NCI-H2227 (cell line): ENCODE data around the gene INTS3.
A peak's percentile ranks its signal among the peaks of the same experiment; 100 is the strongest.
"Not testable (repeated sequence)": the region's sequence is repeated elsewhere in the genome, so short reads cannot be mapped to it uniquely, and the experiment has no call there.

Experiments used
- DNase-seq: peaks from one replicate; lab custom pipeline; 2025; ENCODE audit not compliant: unreplicated experiment; lab: John Stamatoyannopoulos, UW

Gene INTS3

DNA sequence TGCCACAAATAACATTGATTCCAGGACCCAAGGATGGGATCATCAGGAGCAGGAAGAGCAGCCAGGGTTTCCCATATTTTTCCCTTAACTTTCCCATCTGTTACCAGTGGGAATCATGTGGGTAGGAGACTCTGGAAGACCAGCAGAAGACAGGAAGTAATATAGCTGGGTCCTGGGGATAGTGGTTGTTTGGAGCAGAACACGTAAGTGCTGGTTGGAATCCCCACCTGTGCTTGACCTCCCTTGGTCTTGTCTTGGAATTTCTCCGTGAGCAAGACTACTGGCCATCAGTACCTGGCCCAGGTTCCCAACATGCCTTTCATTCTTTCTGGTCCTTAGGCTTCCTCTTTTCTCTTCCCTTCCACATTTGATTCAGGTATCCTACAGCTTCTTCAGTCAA, 26.4 kb downstream of the INTS3 start:
- no peak for DNase-seq

DNA sequence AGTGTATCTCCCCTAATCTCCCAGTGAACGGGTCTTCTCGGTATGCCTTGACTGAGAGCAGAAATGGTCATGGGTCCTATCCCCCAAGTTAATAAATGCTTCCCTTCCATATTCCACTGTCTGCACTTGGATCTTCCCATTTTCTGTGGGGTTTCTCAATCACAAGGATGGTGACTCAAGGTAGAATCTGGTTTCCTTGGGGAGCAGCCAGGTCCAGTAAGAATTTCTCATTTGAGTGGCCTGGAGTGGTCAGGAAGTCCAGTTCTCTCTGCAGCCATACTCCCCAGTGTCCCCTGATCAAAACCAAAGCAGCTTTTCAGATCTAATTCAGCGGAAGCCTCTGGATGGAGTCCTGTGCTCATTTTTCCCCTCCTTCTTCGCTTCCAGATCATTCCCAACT, 32.6 kb downstream of the INTS3 start:
- DNase-seq = no peak

DNA sequence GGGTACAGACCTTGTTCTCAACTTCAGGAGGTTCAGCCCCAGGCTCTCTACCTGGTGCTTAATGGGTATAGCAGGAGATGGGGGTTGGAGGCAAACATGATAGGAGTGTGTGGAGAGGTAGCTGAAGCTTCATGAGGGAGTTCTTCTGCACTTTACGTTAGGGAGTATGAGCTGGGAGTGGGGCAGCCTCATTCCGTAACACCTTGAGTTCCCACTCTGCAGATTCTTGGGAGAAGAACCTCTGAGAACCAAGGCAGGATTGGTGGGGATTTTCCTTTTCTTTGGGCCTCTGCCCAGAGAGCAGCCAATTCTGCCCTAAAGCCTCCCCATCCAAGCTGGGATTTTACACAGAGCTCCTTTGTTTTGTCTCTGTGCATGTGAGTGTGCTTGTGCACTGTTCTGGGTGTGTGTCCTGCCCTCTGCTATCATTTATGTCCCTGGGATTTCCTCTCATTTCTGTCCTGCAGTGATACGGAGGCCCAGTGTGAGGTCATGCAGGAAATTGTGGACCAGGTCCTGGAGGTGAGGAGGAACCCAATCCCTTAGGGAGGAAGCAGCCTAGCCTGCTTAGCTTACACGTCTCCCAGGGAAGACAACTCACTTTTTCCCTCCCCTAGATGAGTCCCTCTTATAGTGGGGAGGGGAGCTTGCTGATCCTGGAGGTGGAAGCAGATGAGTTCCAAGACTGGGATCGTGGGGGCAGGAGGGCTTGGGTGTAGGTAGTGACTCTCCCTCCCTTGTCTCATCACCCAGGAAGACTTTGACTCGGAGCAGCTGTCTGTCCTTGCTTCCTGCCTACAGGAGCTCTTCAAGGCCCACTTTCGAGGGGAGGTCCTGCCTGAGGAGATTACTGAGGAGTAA, 35.7 kb downstream of the INTS3 start:
- no peak for DNase-seq

DNA sequence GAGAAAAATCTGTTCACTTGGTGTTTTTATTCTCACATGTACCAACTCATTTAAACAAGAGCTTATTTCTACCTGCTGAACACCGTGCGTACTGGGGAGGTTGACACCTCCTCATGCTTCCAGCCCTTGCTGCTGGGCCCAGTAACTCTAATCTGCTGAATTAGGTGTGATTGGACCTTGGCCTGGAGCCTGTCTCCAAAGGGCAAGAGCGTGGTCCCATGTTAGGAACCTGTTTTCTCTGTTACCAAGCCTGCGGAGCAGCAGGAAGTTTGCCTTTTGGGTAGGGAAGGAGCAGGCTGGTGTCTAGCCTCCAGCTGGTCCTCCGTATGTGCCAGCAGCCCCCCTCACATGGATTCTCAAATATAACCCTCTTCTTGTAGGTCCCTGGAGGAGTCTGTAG, 36.5 kb downstream of the INTS3 start:
- no peak for DNase-seq

DNA sequence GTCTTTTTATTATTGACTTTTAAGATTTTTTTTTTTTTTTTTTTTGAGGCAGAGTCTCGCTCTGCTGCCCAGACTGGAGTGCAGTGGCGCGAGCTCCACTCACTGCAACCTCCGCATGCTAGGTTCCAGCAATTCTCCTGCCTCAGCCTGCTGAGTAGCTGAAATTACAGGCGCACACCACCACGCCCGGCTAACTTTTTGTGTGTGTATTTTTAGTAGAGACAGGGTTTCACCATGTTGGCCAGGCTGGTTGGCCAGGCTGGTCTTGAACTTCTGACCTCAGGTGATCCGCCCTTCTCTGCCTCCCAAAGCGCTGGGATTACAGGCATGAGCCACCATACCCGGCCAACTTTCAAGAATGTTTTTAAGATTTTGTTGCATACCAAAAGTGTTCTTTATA, 38.8 kb downstream of the INTS3 start:
- DNase-seq = not testable (repeated sequence)

DNA sequence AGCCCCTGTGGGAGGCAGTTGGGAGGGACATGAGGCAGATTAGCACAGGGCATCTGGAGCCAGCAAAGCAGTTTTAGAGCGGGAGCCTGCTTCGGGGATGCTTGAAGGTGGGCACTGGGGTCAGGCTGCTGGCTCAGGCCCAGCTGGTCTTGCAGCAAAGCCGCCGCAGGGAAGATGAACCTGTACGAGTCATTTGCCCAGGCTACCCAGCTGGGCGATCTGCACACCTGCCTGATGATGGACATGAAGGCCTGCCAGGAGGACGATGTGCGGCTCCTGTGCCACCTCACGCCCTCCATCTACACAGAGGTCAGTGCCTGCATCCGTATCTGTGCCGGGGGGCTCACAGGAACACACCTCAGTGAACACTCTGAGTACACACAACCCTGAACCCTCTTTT, 39.7 kb downstream of the INTS3 start:
- DNase-seq = no peak

DNA sequence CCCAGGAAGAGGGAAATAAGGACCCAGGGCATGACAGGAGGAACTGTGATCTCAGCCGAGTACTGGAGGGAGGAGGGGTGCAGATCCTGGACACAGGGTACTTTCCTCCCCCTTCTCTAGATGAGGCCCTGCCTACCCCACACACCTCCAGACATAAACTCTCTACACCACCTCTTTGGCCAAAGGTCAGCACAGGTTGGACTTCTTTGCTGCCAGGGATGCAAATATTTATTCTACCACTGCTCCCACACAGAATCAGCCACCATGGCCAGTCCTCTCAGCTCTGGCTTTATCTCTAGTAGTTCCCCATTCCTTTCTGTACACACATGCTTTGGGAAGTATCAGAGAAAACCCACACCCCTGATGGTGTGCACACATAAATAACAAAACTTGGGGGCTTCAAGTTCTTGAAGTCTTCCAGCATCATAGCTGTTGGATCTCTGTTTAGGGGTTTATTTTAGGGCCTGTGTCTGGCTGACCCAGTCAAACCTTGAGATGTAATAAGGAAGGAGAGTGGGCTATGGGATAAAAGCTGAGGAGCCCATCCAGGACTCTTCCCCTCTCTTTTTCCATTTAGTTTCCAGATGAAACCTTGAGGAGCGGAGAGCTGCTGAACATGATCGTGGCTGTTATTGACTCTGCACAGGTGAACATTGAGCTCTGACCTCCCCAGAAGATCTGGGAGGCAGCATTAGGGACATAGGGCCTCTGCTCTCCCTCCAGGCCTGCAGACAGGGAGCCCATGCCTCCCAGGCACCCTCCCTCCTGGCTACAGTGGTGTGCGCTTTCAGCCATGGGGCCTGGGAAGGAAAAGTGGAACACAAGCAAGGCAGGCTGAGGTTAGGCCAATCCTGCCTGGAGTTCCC, 40.7 kb downstream of the INTS3 start:
- no peak for DNase-seq

DNA sequence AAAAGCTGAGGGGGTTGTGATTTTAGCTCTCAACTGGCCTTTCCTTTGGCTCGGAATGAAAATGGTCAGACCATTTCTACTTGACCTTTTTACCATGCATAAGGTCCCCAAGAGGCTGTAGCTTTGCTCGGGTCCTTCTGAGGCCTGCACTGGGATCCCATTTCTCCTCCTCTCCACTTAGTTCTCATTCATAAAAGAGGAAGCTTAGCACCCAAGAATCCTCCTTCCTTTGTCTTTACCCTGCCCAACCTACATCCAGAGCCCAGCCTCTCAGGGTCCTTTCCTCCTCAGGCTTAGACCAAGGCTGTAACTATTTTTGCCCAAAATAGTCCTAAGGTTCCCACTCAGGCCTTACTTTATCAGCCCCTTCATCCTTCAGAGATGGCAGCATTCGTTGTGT, 41.4 kb downstream of the INTS3 start:
- DNase-seq = no peak

DNA sequence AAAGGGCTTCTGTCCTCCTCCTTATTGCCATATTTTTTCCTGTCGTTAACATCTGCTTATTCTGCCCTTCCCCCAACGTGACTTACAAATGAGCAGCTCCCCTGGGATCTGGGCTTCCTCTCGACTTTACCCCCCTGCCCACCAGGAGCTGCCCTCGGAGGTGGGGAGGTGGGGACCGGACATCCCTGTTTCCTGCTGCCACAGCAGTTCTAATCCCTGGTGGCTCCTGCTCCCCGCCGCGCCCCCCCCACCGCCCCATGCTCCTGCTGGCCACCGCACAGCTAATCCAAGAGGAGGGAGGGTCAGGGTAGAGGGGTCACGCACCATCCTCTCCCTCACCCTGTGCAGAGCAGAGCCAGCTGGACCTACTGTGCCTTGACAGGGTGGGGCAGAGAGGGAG, 42.9 kb downstream of the INTS3 start:
- DNase-seq = no peak

DNA sequence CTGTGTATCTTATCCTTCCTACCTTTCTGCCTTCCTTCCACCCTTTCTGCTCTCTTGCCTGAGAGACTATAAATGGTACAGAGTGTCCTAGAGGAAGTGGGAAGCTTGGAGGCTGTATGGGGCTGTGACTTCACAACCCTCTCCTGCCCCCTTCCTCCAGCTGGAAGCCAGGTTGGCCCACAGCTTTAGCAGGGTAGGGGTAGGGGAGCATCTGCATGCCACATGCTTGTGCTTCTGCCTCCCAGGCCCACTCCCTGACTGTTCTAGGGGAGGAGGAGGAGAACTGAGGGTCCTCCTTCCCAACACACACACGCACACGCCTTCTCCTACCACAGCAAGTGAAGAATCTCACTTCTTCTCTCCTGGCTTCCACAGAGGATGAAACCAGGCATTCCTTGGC, 43.4 kb downstream of the INTS3 start:
- no peak for DNase-seq

DNA sequence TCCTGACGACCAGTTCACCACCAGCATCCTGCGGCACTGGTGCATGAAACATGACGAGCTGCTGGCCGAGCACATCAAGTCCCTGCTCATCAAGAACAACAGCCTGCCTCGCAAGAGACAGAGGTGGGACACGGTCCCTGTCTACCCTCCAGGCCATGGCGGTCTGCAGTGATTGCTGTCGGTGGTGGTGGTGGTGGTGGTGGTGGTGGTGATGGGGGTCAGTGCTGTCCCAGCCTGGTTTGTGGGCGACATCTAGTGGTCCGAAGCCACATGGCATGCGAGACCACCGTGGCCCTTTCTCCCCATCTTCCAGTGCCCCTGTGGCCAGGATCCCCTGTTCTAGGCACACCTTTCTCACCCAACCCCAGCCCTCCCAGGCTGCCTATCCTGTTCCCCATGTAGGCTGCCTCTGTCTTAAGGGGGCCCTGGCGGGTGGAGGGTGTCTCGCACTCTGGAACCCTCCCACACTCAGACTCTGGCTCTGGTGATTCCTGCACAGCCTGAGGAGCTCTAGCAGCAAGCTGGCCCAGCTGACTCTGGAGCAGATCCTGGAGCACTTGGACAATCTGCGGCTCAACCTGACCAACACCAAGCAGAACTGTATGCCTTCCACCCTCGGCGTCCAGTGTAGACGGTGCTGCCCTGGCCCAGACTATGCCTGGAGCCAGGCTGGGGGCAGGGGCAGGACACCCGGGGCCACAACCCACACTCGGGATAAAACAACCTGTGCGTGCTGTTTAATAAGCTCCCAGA, 44.2 kb downstream of the INTS3 start:
- peak; percentile 57 for DNase-seq

DNA sequence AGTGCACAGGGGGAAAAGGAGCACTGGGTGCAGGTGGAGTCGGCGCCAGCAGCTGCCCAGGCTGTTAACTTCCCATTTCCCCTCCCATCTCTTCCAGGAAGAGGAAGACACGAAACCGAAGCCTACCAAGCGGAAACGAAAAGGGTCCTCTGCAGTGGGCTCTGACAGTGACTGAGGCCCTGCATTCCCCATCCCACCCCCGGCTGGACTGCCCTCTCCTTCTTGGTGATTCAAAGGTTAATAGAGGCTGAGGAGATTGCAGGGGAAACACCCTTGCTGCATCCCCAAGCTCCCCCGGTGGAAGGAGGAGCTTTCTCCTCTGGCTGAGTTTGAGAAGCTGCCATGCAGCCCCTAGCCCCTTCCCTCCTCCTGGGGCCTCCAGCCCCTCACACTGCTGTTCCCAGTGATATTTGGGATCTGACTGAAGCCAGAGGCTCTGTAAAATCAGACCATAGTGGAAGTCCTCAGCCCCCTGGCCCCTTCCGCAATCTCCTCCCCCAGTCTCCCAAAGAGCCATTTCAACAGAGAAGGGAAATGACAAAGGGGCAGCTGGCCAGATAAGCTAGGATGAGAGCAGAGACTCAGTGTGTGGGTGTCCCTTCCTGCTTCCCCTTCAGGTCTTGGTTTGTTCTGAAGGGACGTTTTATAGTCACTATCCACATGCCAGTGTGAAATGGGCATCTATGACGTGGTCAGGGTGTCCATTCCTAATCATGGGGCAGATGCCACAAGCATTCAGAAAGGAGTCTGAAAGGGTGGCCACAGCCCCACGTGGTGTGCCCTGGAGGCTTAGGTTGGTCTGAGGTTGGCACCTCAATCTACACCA, 45.5 kb downstream of the INTS3 start:
- DNase-seq = no peak

DNA sequence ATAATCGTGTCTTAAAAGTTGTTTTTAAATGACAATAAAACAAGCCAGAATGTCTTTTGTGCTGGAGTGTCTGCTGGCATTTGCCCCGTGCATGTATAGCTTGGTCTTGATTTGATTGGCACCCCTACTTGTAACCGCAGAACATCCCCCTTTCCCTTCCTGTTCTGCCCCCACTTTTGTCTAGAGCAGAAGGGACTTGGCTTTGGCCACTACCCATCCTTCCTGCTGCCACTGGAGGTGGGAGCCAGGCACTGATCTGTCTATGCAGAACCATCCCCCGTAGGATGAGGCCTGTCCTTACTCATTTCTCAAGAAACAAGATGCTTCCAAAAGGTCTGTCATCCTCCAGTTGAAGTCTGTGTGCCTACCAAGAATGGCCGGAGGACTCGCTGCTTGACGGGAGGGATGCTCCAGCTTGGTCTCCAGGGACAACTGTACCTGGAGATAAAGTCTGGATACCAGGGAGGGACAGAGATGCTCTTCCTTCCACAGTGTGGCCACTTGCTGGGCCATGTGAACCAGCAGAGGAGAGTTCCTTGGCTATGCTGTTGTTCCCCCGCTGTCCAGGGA, 46.3 kb downstream of the INTS3 start:
- DNase-seq = no peak

DNA sequence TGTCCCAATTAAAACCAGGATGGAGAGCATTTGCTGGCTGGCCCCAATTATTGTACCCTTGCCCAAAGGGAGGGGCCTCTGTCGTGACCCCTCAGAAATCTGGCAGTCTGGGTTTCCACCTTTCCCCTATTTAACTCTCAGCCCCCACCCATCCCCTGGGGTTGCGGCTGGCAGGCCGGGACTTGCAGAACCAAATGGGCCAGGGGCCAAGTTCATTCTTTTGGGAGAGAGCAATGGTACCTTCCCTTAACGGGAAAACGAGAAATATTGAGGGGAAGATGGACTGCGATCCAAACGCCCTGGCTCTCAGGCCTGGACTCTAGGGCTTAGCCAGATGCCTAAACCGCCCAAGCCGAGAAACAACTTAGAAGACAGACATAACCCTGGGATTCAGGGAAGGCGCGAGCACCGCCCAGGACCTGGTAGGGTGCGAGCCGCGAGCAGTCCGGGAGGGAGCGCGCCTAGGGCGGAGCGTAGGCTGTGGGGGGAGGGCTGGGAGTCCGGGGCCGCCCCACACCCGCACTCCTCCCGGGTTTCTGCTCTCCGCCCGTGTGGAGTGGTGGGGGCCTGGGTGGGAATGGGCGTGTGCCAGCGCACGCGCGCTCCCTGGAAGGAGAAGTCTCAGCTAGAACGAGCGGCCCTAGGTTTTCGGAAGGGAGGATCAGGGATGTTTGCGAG, 47.1 kb downstream of the INTS3 start, which contains the start of gene SLC27A3:
SLC27A3 (plus strand) TSS at position 628 of the 678 bp plus-strand sequence. CDS start 91 bp downstream, outside the sequence.
- peak; percentile 85 for DNase-seq

DNA sequence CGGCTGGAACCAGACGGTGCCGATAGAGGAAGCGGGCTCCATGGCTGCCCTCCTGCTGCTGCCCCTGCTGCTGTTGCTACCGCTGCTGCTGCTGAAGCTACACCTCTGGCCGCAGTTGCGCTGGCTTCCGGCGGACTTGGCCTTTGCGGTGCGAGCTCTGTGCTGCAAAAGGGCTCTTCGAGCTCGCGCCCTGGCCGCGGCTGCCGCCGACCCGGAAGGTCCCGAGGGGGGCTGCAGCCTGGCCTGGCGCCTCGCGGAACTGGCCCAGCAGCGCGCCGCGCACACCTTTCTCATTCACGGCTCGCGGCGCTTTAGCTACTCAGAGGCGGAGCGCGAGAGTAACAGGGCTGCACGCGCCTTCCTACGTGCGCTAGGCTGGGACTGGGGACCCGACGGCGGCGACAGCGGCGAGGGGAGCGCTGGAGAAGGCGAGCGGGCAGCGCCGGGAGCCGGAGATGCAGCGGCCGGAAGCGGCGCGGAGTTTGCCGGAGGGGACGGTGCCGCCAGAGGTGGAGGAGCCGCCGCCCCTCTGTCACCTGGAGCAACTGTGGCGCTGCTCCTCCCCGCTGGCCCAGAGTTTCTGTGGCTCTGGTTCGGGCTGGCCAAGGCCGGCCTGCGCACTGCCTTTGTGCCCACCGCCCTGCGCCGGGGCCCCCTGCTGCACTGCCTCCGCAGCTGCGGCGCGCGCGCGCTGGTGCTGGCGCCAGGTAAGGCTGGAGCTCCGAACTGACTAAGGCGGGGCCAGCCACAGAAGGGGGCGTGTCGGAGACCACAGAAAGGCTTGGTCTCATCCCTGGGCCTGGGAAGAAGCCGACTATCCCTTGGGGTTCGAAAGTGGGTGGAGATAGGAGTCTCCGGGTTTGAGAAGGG, 47.8 kb downstream of the INTS3 start:
- DNase-seq = peak; percentile 90

DNA sequence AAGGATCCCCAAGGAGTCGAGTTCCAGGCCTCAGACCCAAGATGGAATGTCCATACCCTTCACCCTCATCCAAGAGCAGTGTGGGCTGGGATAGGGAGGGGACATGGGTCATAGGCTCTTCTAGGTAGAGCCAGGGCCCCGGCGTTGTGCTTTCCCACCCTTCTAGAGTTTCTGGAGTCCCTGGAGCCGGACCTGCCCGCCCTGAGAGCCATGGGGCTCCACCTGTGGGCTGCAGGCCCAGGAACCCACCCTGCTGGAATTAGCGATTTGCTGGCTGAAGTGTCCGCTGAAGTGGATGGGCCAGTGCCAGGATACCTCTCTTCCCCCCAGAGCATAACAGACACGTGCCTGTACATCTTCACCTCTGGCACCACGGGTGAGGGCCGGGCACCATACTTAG, 48.5 kb downstream of the INTS3 start:
- DNase-seq = no peak

DNA sequence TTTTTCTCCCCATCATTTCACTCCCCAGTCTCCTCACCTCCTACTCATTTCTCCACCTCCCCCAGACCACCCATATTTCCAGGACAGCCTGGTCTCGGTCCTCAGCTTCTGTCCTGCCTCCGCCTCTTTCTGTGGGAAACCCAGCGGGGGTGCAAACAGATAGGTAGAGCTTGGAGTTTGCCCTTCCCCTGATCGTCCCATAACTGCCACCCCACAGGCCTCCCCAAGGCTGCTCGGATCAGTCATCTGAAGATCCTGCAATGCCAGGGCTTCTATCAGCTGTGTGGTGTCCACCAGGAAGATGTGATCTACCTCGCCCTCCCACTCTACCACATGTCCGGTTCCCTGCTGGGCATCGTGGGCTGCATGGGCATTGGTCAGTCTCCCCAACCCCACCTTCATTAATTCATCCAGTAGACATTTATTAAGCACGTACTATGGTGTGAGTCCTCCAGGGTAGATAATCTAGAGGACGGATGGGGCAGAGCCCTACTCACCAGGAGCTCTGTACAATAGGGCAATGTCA, 49.1 kb downstream of the INTS3 start:
- DNase-seq = no peak

DNA sequence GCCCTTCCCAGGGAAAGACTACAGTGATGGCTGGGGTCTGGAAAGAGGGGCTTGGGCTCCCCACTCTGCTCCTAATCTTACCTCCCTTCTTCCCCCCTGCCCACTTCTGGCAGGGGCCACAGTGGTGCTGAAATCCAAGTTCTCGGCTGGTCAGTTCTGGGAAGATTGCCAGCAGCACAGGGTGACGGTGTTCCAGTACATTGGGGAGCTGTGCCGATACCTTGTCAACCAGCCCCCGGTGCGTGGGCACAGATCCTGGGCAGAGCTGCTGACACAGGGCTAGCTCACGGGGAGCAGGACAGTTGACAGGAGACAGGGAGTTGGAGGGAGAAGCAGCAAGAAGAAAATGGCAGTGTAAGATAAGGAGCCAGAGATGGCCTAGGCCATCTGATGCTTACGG, 49.8 kb downstream of the INTS3 start:
- no peak for DNase-seq
